Breast epithelium (tissue), 3 donors: ENCODE data around the gene EIF2B4.

Experiments used
- CTCF ChIP-seq, 3 donors: fragments of 450-650 bp; IDR thresholded peaks; one replicate each; pipeline ENCODE4 v1.5.1; 2016 to 2017; ENCODE audit warnings: antibody characterized with exemption in 3 of 3, mild to moderate bottlenecking in 3 of 3, moderate library complexity in 3 of 3
- POLR2A ChIP-seq: fragments of 450-650 bp; IDR thresholded peaks from one replicate; pipeline ENCODE4 v1.6.1; 2016; ENCODE audit warnings: antibody characterized with exemption, mild to moderate bottlenecking, moderate library complexity
- POLR2AphosphoS5 ChIP-seq, 3 donors: sonication (generic); formaldehyde crosslinking; IDR thresholded peaks; one replicate each; pipeline ENCODE4 v1.6.1; 2017; ENCODE audit warnings: antibody characterized with exemption in 3 of 3

GRCh38 chr2:27379836-27380625, 9.9 kb upstream of the EIF2B4 start:
- no peak for TF ChIP-seq POLR2AphosphoS5 (IDR thresholded peaks at IDR 0.05)
- no peak for TF ChIP-seq CTCF (IDR thresholded peaks at IDR 0.05)
- no peak for TF ChIP-seq POLR2A
